ENCODE results near the gene NINL.

Gene NINL

DNA sequence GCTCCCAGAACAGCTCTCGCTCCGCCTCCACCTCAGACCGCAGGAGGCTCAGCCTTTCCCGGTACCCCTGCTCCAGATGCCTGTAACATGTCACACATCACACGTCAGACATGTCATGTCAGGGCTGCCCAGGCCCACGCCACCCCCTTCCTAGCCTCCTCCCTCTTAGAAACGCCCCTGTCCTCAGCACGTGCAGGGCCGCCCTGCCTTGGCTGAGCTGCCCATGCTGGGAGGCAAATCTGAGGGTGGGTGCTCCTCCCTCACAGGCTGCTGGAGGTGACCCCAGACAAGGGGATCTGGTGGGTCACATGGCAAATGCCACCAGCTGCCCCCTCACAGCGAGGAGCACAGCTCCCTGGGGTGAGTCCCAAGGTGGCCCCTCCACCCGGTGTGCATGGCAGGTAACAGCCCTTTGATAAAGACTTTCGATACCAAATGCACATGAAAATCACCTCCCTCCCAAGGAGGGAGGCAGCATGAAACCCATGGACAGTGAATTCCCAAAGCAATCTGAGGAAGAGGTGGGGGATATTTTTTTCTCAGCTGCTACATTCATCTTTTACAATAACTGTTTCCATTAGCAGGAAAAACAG is 93.8 kb downstream of the NINL start:
- H3K4me1 ChIP-seq, result peaks cover 4 to 97% (median 79%) of the 10 kb centered on the region in 10 experiments
- H3K27me3 ChIP-seq, result no peaks in the 10 kb centered on the region
- no peaks in the 10 kb centered on the region for H3K9me3 ChIP-seq (replicated peaks in 1 of 11)
- no peak overlapping the region for H3K27ac ChIP-seq
- H3K9ac ChIP-seq, result peak overlapping the region in 2 of 11 experiments; percentile 3 to 22; a peak in 2 of 22 replicates
- no peaks in the 10 kb centered on the region for H4K20me1 ChIP-seq
- H3K4me3 ChIP-seq, result no peak overlapping the region
- H3K4me2 ChIP-seq, result peak overlapping the region in 8 of 11 experiments; percentile 25 to 76 (median 58); a peak in 15 of 22 replicates
- no peaks in the 10 kb centered on the region for H3K36me3 ChIP-seq
- no peak for TF ChIP-seq Cebpa-rat (IDR thresholded peaks at IDR 0.05)

DNA sequence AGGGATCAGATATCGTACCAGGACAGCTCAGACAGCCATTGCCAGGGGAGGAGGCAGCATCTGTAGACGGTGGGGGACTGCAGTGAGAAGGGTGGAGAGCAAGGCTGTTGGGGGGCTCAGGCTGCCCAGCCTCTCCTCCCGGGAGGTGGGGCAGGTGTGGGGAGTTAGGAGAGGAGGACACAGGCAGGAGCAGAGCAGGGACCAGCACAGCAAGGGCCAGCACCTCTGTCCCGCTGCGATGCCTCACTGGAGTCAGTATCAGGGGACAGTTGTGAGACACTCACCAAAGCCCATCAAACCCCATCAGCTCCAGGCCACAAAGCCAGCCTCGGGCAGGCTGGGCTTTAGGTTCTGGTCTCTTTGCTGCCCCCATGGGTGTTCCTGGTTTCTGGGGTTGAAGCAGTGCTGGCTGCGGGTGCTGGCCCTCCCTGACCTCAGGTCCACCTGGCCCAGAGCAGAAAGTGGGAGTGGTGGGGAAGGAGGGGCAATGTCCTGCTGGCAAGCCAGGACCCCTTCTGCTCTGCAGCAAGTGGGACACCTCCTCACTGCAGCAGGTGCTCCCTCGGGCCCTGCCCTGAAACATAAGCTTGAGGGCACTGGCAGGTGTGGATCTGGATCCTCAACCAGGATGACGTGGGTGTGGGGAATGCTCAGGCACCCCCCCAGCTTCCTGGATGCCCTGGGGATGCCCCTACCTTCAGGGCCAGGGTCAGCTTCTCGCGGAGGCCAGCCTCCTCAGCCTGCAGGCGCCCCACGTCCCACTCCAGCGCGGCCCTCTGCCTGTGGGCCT is 94.5 kb downstream of the NINL start:
- H3K36me3 ChIP-seq, result no peaks in the 10 kb centered on the region
- H3K4me3 ChIP-seq, result no peak overlapping the region
- peaks cover 10 to 97% (median 79%) of the 10 kb centered on the region in 10 experiments for H3K4me1 ChIP-seq
- H4K20me1 ChIP-seq, result no peaks in the 10 kb centered on the region
- H3K9me3 ChIP-seq (replicated peaks in 1 of 11), result no peaks in the 10 kb centered on the region
- no peaks in the 10 kb centered on the region for H3K27me3 ChIP-seq
- H3K9ac ChIP-seq, result peak overlapping the region in 4 of 11 experiments; percentile 3 to 22 (median 14); a peak in 3 of 22 replicates
- no peak for TF ChIP-seq Cebpa-rat (IDR thresholded peaks at IDR 0.05)
- no peak overlapping the region; a peak in 1 of 22 replicates for H3K27ac ChIP-seq
- H3K4me2 ChIP-seq, result peak overlapping the region in 8 of 11 experiments; percentile 25 to 76 (median 58); a peak in 16 of 22 replicates

DNA sequence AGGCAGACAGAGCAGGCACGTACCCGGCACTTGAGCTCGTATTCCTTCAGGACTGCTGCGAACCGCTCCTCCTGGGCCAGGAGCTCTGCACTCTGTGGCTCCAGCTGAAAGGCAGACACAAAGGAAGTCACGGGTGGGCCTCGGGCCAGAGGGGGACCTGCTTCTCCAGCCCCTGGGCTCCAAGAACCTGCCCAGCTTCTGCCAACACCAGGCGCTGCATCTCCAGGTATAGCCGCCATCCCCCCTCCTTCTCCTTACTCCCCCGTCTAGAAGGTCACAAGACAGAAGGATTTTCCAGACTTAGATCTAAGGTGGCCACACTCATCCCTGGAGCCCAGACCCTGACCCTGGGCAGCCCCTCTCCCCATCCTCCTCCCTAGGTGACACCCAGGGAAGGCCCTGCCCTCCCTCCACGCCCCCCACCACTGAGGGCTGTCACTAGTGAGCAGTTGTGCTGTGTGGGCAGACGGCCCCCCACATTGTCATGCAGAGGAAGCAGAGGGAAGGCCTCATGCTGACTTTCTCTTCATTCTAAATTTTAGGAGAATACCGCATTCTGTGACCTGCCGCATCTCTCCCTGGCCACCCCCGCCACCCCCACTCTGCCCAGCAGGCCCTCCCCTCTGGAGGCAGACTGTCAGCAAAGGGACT is 96.0 kb downstream of the NINL start:
- peaks cover 24 to 97% (median 79%) of the 10 kb centered on the region in 10 experiments for H3K4me1 ChIP-seq
- H3K9ac ChIP-seq, result no peak overlapping the region
- no peaks in the 10 kb centered on the region for H3K27me3 ChIP-seq
- no peak overlapping the region for H3K27ac ChIP-seq
- H3K9me3 ChIP-seq (replicated peaks in 1 of 11), result no peaks in the 10 kb centered on the region
- H4K20me1 ChIP-seq, result no peaks in the 10 kb centered on the region
- peak overlapping the region in 5 of 11 experiments; percentile 11 to 73 (median 38); a peak in 5 of 22 replicates for H3K4me2 ChIP-seq
- no peaks in the 10 kb centered on the region for H3K36me3 ChIP-seq
- no peak for TF ChIP-seq Cebpa-rat (IDR thresholded peaks at IDR 0.05)
- no peak overlapping the region for H3K4me3 ChIP-seq

DNA sequence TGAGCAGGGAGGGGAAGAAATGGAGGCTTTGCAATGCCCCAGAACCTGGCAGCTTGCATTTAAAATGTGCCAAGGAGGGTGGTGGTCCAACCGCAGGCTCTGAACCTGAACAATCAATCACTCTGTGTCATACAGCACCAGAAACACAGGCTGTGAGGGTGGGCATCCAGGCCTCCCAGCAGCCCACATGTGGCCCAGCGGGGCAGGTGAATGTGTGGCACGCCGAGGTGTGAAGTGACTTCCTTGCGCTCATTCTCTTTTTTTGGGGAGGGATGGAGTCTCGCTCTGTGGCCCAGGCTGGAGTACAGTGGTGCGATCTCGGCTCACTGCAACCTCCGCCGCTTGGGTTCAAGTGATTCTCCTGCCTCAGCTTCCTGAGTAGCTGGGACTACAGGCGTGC is 97.4 kb downstream of the NINL start:
- peaks cover 36 to 97% (median 79%) of the 10 kb centered on the region in 10 experiments for H3K4me1 ChIP-seq
- H3K36me3 ChIP-seq, result no peaks in the 10 kb centered on the region
- no peak for TF ChIP-seq Cebpa-rat (IDR thresholded peaks at IDR 0.05)

DNA sequence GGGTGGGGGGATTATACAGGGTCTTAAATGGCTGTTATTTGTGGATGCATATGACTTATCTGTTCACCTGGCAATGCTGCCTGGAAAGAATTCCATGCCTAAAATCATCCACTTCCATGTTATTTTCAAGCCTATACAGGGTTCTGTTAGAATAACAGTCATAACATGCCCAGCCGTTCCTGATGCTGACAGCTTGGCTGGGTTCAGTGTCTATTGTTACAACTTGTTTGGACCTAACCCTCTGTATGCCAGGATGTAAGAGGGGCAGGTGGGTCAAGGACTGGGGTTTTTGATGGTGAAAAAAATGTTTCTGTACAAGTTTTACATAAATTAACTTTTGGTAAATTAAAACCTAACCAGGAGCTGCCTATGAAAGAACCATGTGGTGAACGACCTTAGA is 98.0 kb downstream of the NINL start:
- no peaks in the 10 kb centered on the region for H3K9me3 ChIP-seq (replicated peaks in 1 of 11)
- peaks cover 36 to 96% (median 83%) of the 10 kb centered on the region in 10 experiments for H3K4me1 ChIP-seq
- no peak overlapping the region for H3K9ac ChIP-seq
- no peaks in the 10 kb centered on the region for H4K20me1 ChIP-seq
- H3K27me3 ChIP-seq, result no peaks in the 10 kb centered on the region
- no peak overlapping the region for H3K4me3 ChIP-seq
- H3K27ac ChIP-seq, result 0 out of 22 replicates have a peak overlapping the region, but pooled peaks of 1 of the 11 experiments have one; percentile 70
- H3K36me3 ChIP-seq, result no peaks in the 10 kb centered on the region
- peak overlapping the region in 8 of 11 experiments; percentile 13 to 92 (median 84); a peak in 14 of 22 replicates for H3K4me2 ChIP-seq
- TF ChIP-seq Cebpa-rat (IDR thresholded peaks at IDR 0.05), result no peak

More for the DNA sequence above, 97.4 kb downstream of the NINL start:
- Histone ChIP-seq H3K9me3 (replicated peaks in 1 of 11) (no peaks in the 10 kb centered on the region), H3K27me3 (no peaks in the 10 kb centered on the region), H3K9ac (no peak overlapping the region), H4K20me1 (no peaks in the 10 kb centered on the region), H3K27ac (0 out of 22 replicates have a peak overlapping the region, but pooled peaks of 1 of the 11 experiments have one; percentile 7), H3K4me2 (peak overlapping the region in 7 of 11 experiments; percentile 13 to 92 (median 88); a peak in 13 of 22 replicates), H3K4me3 (no peak overlapping the region)

DNA sequence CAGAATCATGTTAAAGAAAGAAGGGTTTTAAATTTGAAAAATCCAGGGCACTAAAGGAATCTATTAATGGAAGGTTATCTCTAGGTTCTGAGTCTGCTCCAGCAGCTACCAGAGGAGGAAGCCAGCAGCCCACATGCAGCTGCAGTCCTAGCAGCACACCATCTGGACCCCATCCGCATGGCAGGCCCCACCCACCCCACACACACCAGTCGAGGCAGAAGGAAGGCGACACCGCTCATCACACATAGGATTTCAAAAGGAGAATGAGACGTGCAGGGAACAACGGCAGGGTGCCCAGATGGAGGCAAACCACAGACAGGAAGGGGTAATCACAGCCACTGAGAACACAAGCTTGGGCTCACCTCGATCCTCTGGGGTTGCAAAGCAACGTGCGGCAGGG is 99.0 kb downstream of the NINL start:
- Histone ChIP-seq H3K9ac (peak overlapping the region in 2 of 11 experiments; percentile 21 to 30; a peak in 2 of 22 replicates), H4K20me1 (no peaks in the 10 kb centered on the region), H3K9me3 (replicated peaks in 1 of 11) (no peaks in the 10 kb centered on the region), H3K4me1 (peaks cover 36 to 97% (median 80%) of the 10 kb centered on the region in 10 experiments), H3K4me2 (peak overlapping the region; percentile 49 to 92 (median 78)), H3K4me3 (no peak overlapping the region; a peak in 1 of 20 replicates), H3K27me3 (no peaks in the 10 kb centered on the region), H3K27ac (peak overlapping the region in 6 of 11 experiments; percentile 40 to 75 (median 55); a peak in 9 of 22 replicates), H3K36me3 (no peaks in the 10 kb centered on the region)
- no peak for TF ChIP-seq Cebpa-rat (IDR thresholded peaks at IDR 0.05)

DNA sequence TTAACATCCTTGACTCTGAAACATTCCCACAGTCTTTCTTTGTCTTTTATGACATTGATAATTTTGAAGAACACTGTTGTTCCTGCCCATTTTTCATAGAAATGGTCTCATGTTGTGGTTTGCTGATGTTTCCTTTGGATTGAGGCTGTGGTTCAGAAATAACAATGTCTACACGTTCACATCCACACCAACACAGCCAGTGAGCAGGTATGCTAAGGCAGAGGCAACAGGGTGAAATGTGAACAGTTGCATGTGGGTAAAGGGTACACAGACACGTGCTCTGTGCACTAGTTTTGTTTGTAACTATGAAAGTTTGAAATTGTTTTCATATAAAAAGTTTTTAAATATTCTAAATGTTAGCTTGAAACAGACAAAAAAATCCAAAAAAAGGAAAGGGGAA is 99.5 kb downstream of the NINL start:
- H3K27ac ChIP-seq, result peak overlapping the region in 6 of 11 experiments; percentile 40 to 75 (median 61); a peak in 12 of 22 replicates
- no peaks in the 10 kb centered on the region for H3K27me3 ChIP-seq
- H3K9ac ChIP-seq, result peak overlapping the region in 5 of 11 experiments; percentile 12 to 64 (median 55); a peak in 7 of 22 replicates
- no peaks in the 10 kb centered on the region for H4K20me1 ChIP-seq
- H3K4me1 ChIP-seq, result peaks cover 36 to 97% (median 79%) of the 10 kb centered on the region in 10 experiments
- peak overlapping the region in 1 of 10 experiments; percentile 25; a peak in 2 of 20 replicates for H3K4me3 ChIP-seq
- no peak for TF ChIP-seq Cebpa-rat (IDR thresholded peaks at IDR 0.05)
- peak overlapping the region in 10 of 11 experiments; percentile 49 to 92 (median 84); a peak in 19 of 22 replicates for H3K4me2 ChIP-seq
- no peaks in the 10 kb centered on the region for H3K36me3 ChIP-seq
- no peaks in the 10 kb centered on the region for H3K9me3 ChIP-seq (replicated peaks in 1 of 11)

DNA sequence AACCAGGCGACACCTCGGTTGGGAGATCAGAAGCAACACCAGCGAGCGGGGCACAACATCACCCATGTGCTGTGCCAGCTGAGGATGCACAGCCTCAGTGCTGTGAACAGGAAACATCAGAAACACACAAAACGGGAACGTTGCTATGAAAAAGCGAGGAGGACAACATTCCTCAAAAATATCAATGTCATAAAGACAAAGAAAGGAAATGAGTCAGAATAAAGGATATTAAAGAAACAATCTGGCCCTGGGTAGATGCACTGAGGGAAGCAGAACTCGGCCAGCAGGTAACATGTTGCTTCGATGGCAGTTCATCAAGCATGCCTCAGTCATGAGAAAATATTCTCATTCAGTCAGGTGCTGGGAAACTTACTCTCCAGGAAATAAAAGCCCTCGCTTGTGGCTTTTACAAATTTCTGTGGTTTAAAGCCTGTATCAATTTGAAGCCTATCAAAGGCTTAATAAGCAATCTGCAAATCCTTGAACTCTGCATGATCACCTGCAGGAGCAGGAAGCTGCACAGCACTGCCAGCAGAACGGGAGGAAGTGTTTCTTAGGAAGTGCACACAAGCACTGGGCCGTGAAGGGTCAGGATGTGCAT is 100.3 kb downstream of the NINL start:
- Histone ChIP-seq H3K4me3 (peak overlapping the region in 3 of 10 experiments; percentile 3 to 31 (median 6); a peak in 3 of 20 replicates), H4K20me1 (no peaks in the 10 kb centered on the region), H3K27ac (peak overlapping the region in 4 of 11 experiments; percentile 17 to 41 (median 26); a peak in 6 of 22 replicates), H3K9ac (peak overlapping the region in 5 of 11 experiments; percentile 4 to 44 (median 15); a peak in 3 of 22 replicates), H3K36me3 (no peaks in the 10 kb centered on the region), H3K4me1 (peaks cover 36 to 99% (median 80%) of the 10 kb centered on the region in 10 experiments), H3K27me3 (no peaks in the 10 kb centered on the region), H3K4me2 (peak overlapping the region; percentile 59 to 92 (median 81)), H3K9me3 (replicated peaks in 1 of 11) (no peaks in the 10 kb centered on the region)
- no peak for TF ChIP-seq Cebpa-rat (IDR thresholded peaks at IDR 0.05)

All from BLaER1 treated with 17β-estradiol and CSF1 and Interleukin-3, amounts not matched to agents 10 nM and 100 nM (cell line).